ENCODE results near the gene LYRM4.

LYRM4 gene

DNA sequence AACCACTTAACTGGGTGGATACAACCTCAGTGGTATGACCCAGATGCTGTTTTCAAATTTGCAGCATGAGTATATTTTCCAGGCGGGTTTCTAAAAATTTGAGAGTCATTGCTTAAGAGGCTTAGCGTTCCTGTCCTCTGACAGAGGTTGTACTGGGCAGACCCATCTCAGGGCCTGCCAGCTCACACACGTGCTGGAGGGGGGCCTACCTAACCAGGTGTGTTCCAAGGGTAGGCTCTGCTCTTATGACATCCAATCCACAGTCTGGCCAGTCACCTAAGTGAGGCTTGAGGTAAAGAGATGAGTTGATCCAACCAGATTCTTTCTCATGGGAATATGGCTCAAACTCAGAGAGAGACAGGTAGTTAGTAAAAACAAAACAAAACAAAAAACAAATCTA is 1.3 kb downstream of the LYRM4 start:
- Histone ChIP-seq H3K9ac (ENCODE audit: low read length) (peak overlapping the region; percentile 84), H3K9me2 (ENCODE audit: low read depth, low read length) (no peaks in the 10 kb centered on the region), H3F3A (ENCODE audit: insufficient read depth, low read length) (no peaks in the 10 kb centered on the region), H3K27ac (ENCODE audit: low read depth, low read length, poor library complexity, severe bottlenecking) (no peak overlapping the region), H3K4me3 (ENCODE audit: low read depth, low read length, poor library complexity, severe bottlenecking) (peak overlapping the region; percentile 78), H2AFZ (ENCODE audit: low read length) (no peak overlapping the region), H3K4me2 (ENCODE audit: low read length) (peak overlapping the region; percentile 97), H3K9me3 (ENCODE audit: low read length) (no peaks in the 10 kb centered on the region), H3K79me2 (ENCODE audit: insufficient read depth, low read length) (peaks cover 26% of the 10 kb centered on the region), H3K36me3 (ENCODE audit: insufficient read depth, low read length) (0 out of 2 replicates have a peak, but pooled peaks cover 4% of the 10 kb centered on the region), H3K27me3 (ENCODE audit: insufficient read depth, low read length) (no peaks in the 10 kb centered on the region), H4K20me1 (ENCODE audit: insufficient read depth, low read length) (no peaks in the 10 kb centered on the region), H3K4me1 (ENCODE audit: insufficient read depth, low read length, severe bottlenecking) (peaks cover 26% of the 10 kb centered on the region)
- TF ChIP-seq EZH2 (IDR thresholded peaks at IDR 0.05; ENCODE audit: borderline replicate concordance, low read length) = no peak
- TF ChIP-seq, protein P1, sequence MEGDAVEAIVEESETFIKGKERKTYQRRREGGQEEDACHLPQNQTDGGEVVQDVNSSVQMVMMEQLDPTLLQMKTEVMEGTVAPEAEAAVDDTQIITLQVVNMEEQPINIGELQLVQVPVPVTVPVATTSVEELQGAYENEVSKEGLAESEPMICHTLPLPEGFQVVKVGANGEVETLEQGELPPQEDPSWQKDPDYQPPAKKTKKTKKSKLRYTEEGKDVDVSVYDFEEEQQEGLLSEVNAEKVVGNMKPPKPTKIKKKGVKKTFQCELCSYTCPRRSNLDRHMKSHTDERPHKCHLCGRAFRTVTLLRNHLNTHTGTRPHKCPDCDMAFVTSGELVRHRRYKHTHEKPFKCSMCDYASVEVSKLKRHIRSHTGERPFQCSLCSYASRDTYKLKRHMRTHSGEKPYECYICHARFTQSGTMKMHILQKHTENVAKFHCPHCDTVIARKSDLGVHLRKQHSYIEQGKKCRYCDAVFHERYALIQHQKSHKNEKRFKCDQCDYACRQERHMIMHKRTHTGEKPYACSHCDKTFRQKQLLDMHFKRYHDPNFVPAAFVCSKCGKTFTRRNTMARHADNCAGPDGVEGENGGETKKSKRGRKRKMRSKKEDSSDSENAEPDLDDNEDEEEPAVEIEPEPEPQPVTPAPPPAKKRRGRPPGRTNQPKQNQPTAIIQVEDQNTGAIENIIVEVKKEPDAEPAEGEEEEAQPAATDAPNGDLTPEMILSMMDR (IDR thresholded peaks at IDR 0.05; ENCODE audit: low read length) = no peak

DNA sequence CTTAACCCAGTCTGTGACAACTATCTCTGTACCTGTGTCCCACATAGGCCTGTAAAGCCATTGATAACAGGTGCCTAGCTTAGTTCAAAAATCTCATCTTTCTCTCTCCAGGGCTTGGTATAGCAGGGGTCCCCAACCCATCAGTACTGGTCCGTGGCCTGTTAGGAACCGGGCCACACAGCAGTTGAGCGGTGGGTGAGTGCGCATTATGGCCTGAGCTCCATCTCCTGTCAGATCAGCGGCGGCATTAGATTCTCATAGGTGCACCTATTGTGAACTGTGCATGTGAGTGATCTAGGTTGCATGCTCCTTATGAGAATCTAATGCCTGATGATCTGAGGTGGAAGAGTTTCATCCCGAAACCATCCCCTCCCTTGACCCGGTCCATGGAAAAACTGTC is 3.4 kb downstream of the LYRM4 start:
- H3K36me3 ChIP-seq (ENCODE audit: insufficient read depth, low read length) = 0 out of 2 replicates have a peak, but pooled peaks cover 5% of the 10 kb centered on the region
- H3K4me3 ChIP-seq (ENCODE audit: low read depth, low read length, poor library complexity, severe bottlenecking) = no peak overlapping the region
- no peak overlapping the region for H3K4me2 ChIP-seq (ENCODE audit: low read length)
- no peaks in the 10 kb centered on the region for H3K9me3 ChIP-seq (ENCODE audit: low read length)
- peaks cover 17% of the 10 kb centered on the region for H3K4me1 ChIP-seq (ENCODE audit: insufficient read depth, low read length, severe bottlenecking)
- TF ChIP-seq, protein P1 (IDR thresholded peaks at IDR 0.05; ENCODE audit: low read length) = no peak
- TF ChIP-seq EZH2 (IDR thresholded peaks at IDR 0.05; ENCODE audit: borderline replicate concordance, low read length) = no peak
- H4K20me1 ChIP-seq (ENCODE audit: insufficient read depth, low read length) = no peaks in the 10 kb centered on the region
- no peak overlapping the region for H3K9ac ChIP-seq (ENCODE audit: low read length)
- H3K27ac ChIP-seq (ENCODE audit: low read depth, low read length, poor library complexity, severe bottlenecking) = no peak overlapping the region
- H2AFZ ChIP-seq (ENCODE audit: low read length) = no peak overlapping the region
- H3F3A ChIP-seq (ENCODE audit: insufficient read depth, low read length) = no peaks in the 10 kb centered on the region
- no peaks in the 10 kb centered on the region for H3K27me3 ChIP-seq (ENCODE audit: insufficient read depth, low read length)
- peaks cover 12% of the 10 kb centered on the region; the same call in 1 of the 2 replicates for H3K79me2 ChIP-seq (ENCODE audit: insufficient read depth, low read length)
- H3K9me2 ChIP-seq (ENCODE audit: low read depth, low read length) = no peaks in the 10 kb centered on the region

DNA sequence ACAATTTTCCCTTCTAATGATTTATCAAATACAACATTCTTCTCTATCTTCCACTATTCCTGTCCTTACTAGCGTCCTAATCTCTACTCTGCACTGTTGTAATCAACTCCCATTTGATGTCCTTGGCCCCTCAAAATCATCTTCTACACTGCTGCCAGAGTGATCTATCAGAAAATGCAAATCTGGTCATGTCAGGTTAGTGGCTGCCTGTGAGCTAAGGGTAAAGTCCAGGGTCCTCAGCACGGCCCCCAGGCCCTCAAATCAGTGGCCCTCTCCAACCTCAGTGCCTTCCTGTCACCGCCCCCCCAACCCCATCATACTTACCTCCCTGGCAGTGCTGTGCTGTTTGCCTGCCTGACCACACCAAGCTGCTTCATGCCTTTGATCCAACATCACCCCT is 3.8 kb downstream of the LYRM4 start:
- H3K36me3 ChIP-seq (ENCODE audit: insufficient read depth, low read length) = peaks cover 10% of the 10 kb centered on the region
- no peaks in the 10 kb centered on the region for H3K9me3 ChIP-seq (ENCODE audit: low read length)
- no peaks in the 10 kb centered on the region for H3K9me2 ChIP-seq (ENCODE audit: low read depth, low read length)
- H3K79me2 ChIP-seq (ENCODE audit: insufficient read depth, low read length) = peaks cover 9% of the 10 kb centered on the region; the same call in 1 of the 2 replicates
- no peak overlapping the region for H3K9ac ChIP-seq (ENCODE audit: low read length)
- TF ChIP-seq, protein P1 (IDR thresholded peaks at IDR 0.05; ENCODE audit: low read length) = no peak
- TF ChIP-seq EZH2 (IDR thresholded peaks at IDR 0.05; ENCODE audit: borderline replicate concordance, low read length) = no peak
- no peak overlapping the region for H2AFZ ChIP-seq (ENCODE audit: low read length)
- H3K4me2 ChIP-seq (ENCODE audit: low read length) = no peak overlapping the region
- no peak overlapping the region for H3K27ac ChIP-seq (ENCODE audit: low read depth, low read length, poor library complexity, severe bottlenecking)
- no peak overlapping the region for H3K4me3 ChIP-seq (ENCODE audit: low read depth, low read length, poor library complexity, severe bottlenecking)
- no peaks in the 10 kb centered on the region for H3K27me3 ChIP-seq (ENCODE audit: insufficient read depth, low read length)
- peaks cover 13% of the 10 kb centered on the region for H3K4me1 ChIP-seq (ENCODE audit: insufficient read depth, low read length, severe bottlenecking)
- H3F3A ChIP-seq (ENCODE audit: insufficient read depth, low read length) = no peaks in the 10 kb centered on the region
- H4K20me1 ChIP-seq (ENCODE audit: insufficient read depth, low read length) = no peaks in the 10 kb centered on the region

All from OCI-LY1 (cell line).